Measurements from ENCODE around the gene FBXW12. TPM values are rescaled to one million over a fixed set of nuclear protein-coding genes. Genes with fewer than 3 reads are reported as not detected.

The FBXW12 gene
- total and polyA plus RNA-seq, 2 of the 8 experiments (the other 6 are each of a cell fraction or from before 2014, with no cell fraction given): 0.35 to 0.85 TPM

DNA sequence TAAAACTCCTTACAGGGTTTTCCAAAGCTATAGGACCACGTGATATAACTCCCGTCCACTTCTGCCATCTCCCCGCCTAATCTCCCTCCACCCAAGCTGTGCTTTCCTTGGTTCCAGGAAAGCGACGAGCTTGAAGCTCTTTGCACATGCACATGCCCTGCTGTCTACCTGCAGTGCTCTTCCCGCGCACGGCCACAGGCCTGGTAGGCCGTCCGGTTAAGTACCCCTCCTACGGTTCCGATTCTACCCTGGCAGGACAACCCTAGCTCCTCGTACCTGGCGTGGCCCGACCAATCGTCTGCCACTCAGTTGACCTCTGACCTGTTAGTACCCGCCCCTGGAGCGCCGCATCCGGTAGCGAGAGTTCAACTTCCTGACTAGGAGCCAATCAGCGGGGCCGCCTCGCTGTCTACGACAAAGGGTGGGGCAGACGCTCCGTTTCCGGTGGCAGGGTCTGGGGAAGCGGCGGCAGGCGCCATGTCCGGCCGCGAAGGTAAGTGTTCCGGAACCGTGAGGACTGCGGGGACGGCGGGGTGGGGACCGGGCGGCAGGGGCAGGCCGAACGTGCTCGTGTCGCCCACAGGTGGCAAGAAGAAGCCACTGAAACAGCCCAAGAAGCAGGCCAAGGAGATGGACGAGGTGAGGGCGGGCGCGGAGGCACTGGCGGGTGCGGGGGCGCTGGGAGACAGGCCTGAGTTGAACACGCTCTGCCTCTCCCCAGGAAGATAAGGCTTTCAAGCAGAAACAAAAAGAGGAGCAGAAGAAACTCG, 68.0 kb downstream of the FBXW12 start, which contains the start of the genes CCDC51 and TMA7 (continued):
- no peak for TF ChIP-seq JUND (IDR thresholded peaks at IDR 0.05; ENCODE audit: low read length)
- no peak for TF ChIP-seq HDAC2 (IDR thresholded peaks at IDR 0.05; ENCODE audit: borderline replicate concordance in 1 of 2, low read depth in 2 of 2, low read length in 2 of 2)
- no peak for TF ChIP-seq CBX5 (IDR thresholded peaks at IDR 0.05; ENCODE audit: low read depth, low read length)
- no peak for TF ChIP-seq CBX8 (IDR thresholded peaks at IDR 0.05; ENCODE audit: borderline replicate concordance, low read depth, low read length)
- TF ChIP-seq TAF1 (IDR thresholded peaks at IDR 0.05; ENCODE audit: low read depth, low read length): peak; percentile 76
- TF ChIP-seq CHD7 (IDR thresholded peaks at IDR 0.05; ENCODE audit: insufficient replicate concordance, low read length): no peak
- peak; percentile 92 for TF ChIP-seq GABPA (IDR thresholded peaks at IDR 0.05; ENCODE audit: borderline replicate concordance, insufficient read depth, low read length)
- TF ChIP-seq, protein P1, sequence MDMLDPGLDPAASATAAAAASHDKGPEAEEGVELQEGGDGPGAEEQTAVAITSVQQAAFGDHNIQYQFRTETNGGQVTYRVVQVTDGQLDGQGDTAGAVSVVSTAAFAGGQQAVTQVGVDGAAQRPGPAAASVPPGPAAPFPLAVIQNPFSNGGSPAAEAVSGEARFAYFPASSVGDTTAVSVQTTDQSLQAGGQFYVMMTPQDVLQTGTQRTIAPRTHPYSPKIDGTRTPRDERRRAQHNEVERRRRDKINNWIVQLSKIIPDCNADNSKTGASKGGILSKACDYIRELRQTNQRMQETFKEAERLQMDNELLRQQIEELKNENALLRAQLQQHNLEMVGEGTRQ (IDR thresholded peaks at IDR 0.05; ENCODE audit: low read length): no peak; the same call in 1 of the 2 replicates

All from H1 (cell line).